Measurements from ENCODE around the gene CHD1L. TPM values are rescaled to one million over a fixed set of nuclear protein-coding genes. Genes with fewer than 3 reads are reported as not detected.

CHD1L gene
- total and polyA plus RNA-seq, 2 of the 4 experiments (the other 2 are of a cell fraction), result 31.2 to 47.5 TPM

GRCh38 chr1:147245586-147246021 is 3.1 kb downstream of the CHD1L start:
- in situ Hi-C loops (cut with MboI; ENCODE audit: low sequenced_read_pairs), result loop anchor here (5.0 kb wide), 1 partner anchor 73 kb away; the partner anchor contains the start of gene PRKAB2
- CTCF ChIA-PET, result no interaction called here

More at GRCh38 chr1:147245586-147246021, 3.1 kb downstream of the CHD1L start:
- Histone ChIP-seq H4K5ac (ENCODE audit: low read depth, low read length) (no peak overlapping the region), H3K9me3 (ENCODE audit: control insufficient read depth, insufficient read depth, low read length) (no peaks in the 10 kb centered on the region), H2BK5ac (ENCODE audit: low read depth, low read length, poor library complexity, severe bottlenecking) (peak overlapping the region; percentile 17), H3K9me1 (ENCODE audit: insufficient read depth, low read length) (peaks cover 11% of the 10 kb centered on the region), H3K9ac (ENCODE audit: low read depth, low read length) (no peak overlapping the region), H2AK9ac (replicated peaks; ENCODE audit: low read depth, low read length, poor library complexity) (no peak overlapping the region), H3K14ac (replicated peaks; ENCODE audit: low read depth, low read length) (no peak overlapping the region; the same call in 1 of the 2 replicates), H2BK120ac (ENCODE audit: low read depth, low read length) (no peak overlapping the region), H2AFZ (replicated peaks; ENCODE audit: low read length, poor library complexity) (no peak overlapping the region), H3K4me1 (ENCODE audit: control insufficient read depth, insufficient read depth, low read length) (peaks cover 7% of the 10 kb centered on the region), H3K27me3 (ENCODE audit: control insufficient read depth, insufficient read depth, low read length) (no peaks in the 10 kb centered on the region), H2BK15ac (ENCODE audit: low read depth, low read length) (no peak overlapping the region), H3K79me1 (ENCODE audit: low read depth in 1 of 2, low read length in 2 of 2) (peaks cover 4 to 36% of the 10 kb centered on the region in 2 experiments; a peak in 3 of 4 replicates), H2BK20ac (ENCODE audit: low read depth, low read length) (no peak overlapping the region), H3K4me2 (ENCODE audit: low read depth, low read length) (no peak overlapping the region), H3K56ac (ENCODE audit: extremely low read depth, insufficient read depth, low read length) (no peak overlapping the region), H3K4me3 (ENCODE audit: insufficient read depth, low read depth, low read length) (no peak overlapping the region), H4K91ac (ENCODE audit: insufficient read depth, low read depth, low read length) (no peak overlapping the region), H3K18ac (ENCODE audit: low read depth, low read length) (no peak overlapping the region), H3K4ac (ENCODE audit: low read depth, low read length) (no peak overlapping the region), H4K20me1 (ENCODE audit: insufficient read depth, low read length) (peaks cover 39% of the 10 kb centered on the region), H3K27ac (ENCODE audit: insufficient read depth, low read length) (no peak overlapping the region), H2AK5ac (ENCODE audit: low read depth, low read length) (no peak overlapping the region; the same call in 1 of the 2 replicates), H3K36me3 (ENCODE audit: control insufficient read depth, insufficient read depth, low read length) (no peaks in the 10 kb centered on the region), H4K8ac (ENCODE audit: low read depth in 2 of 2, low read length in 2 of 2) (no peak overlapping the region), H3K23ac (ENCODE audit: low read depth, low read length) (peak overlapping the region; percentile 15; the same call in 1 of the 2 replicates)
- no TSS peak for BruUV-seq (replicated peaks)
- dilution Hi-C loops (cut with HindIII; ENCODE audit: low sequenced_read_pairs, unreplicated experiment) (no loop called here), intact Hi-C loops (cut with micrococcal nuclease) (no loop called here)
- 90% methylated on average over 3 of the region's 3 CpGs; no CpG with 5 or more reads in 1 of the 2 experiments for WGBS, 2 experiments (ENCODE audit: extremely low coverage in 2 of 2, insufficient read length in 1 of 2)
- TF ChIP-seq CEBPB (IDR thresholded peaks at IDR 0.05; ENCODE audit: low read depth, low read length), result no peak
- no peak for TF ChIP-seq NFE2L2 (IDR thresholded peaks at IDR 0.05; ENCODE audit: low read depth, low read length)
- TF ChIP-seq MAFK (IDR thresholded peaks at IDR 0.05; ENCODE audit: low read depth, low read length), result no peak
- no peak for TF ChIP-seq USF2 (IDR thresholded peaks at IDR 0.05; ENCODE audit: low read depth, low read length)
- no peak for TF ChIP-seq BHLHE40 (IDR thresholded peaks at IDR 0.05; ENCODE audit: low read depth, low read length)
- TF ChIP-seq CTCF (conservative IDR thresholded peaks at IDR 0.05; ENCODE audit: low read depth, low read length), result no peak
- no peak for TF ChIP-seq SMC3 (IDR thresholded peaks at IDR 0.05; ENCODE audit: low read depth, low read length)
- no peak for TF ChIP-seq RFX5 (IDR thresholded peaks at IDR 0.05; ENCODE audit: low read depth, low read length)
- TF ChIP-seq MXI1 (IDR thresholded peaks at IDR 0.05; ENCODE audit: borderline replicate concordance, low read depth, low read length), result no peak
- TF ChIP-seq CHD1 (IDR thresholded peaks at IDR 0.05; ENCODE audit: low read depth, low read length), result no peak
- no peak for TF ChIP-seq ELK1 (IDR thresholded peaks at IDR 0.05; ENCODE audit: borderline replicate concordance, low read depth, low read length)
- TF ChIP-seq MAZ (IDR thresholded peaks at IDR 0.05; ENCODE audit: borderline replicate concordance, low read depth, low read length), result no peak
- TF ChIP-seq RCOR1 (IDR thresholded peaks at IDR 0.05; ENCODE audit: insufficient replicate concordance, low read length), result no peak
- TF ChIP-seq POLR2A (IDR thresholded peaks at IDR 0.05; ENCODE audit: low read depth, low read length), result no peak
- TF ChIP-seq RAD21 (IDR thresholded peaks at IDR 0.05; ENCODE audit: low read length), result no peak
- TF ChIP-seq FOS (IDR thresholded peaks at IDR 0.05; ENCODE audit: low read depth, low read length), result no peak
- no peak for DNase-seq
- ATAC-seq (ENCODE audit: low read depth), result no peak
- POLR2A ChIA-PET (ENCODE audit: unreplicated experiment), result no interaction called here

All from IMR-90 (cell line).